T-helper 1 cell (primary cell): ENCODE results near the gene STAT1.

Experiments used
- DNase-seq, 5 donors: peaks; one replicate each; pipeline ENCODE4 v3.0.0-alpha.2; 2012 to 2020

The STAT1 gene

DNA sequence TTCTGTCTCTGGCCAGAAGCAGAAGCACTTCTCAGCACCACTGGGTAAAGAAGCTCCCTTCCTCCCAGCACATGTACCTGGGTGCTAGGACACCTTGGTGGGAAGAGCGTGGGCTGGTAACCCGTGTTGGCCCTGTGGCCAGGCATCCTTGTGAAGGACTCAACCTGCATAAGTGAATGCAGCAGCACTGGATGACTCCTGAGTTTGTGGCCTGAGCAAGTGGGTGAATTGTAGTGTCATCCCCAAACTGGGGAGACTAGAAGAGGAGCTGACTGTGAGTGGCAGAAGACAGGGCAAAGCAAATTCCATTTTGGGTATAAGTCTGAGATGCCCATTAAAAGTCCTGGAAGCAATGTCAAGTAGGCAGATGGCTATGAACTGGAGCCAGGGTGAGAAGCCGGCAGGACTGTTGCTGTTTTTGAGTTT, 63.4 kb downstream of the STAT1 start:
- no peak for DNase-seq

DNA sequence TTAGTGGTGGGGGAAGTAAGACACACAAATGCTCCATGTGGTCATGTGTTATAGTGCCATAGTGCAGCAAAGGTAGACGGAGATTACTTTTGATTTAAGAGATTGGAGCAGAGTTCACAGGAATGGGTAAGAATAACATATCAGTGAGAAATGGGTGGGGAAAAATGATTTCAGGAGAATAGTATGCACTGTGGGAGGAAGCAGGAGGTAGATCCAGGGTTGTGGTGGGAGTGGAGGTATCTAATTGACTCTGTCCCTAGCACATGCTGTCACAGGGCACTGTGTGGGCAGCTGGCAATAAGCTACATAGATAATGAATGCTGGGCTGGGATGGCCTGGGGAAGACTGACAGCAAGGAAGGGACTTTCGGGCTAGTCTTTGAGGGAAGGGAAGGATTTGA, 65.3 kb downstream of the STAT1 start:
- no peak for DNase-seq

DNA sequence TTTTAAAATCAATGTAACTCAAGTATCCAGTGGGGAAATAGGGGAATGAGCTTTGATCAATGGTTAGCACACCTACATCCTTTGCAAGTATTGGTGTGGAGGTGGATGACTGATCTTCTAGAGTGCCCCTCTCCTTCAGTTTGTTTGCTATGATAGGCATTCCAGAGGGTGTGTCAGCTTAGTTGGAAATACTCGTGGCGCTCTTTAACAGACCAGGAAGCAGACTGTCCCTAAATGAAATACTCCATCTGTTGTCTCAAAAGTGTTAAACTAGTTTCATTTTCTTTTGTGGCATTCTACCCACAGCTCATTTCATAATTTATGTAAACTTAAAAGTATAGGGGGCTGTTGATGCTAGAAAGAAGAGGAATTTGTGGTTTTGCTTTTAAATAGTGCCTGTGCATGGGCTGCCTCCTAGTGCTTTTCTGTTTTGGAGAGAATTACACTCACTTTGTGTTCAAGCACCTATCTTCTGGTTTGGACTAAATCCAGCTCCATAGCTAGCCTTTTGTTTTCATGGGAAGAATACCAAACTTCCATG, 66.2 kb downstream of the STAT1 start:
- peak in 1 of 5 donors; percentile 30 for DNase-seq

DNA sequence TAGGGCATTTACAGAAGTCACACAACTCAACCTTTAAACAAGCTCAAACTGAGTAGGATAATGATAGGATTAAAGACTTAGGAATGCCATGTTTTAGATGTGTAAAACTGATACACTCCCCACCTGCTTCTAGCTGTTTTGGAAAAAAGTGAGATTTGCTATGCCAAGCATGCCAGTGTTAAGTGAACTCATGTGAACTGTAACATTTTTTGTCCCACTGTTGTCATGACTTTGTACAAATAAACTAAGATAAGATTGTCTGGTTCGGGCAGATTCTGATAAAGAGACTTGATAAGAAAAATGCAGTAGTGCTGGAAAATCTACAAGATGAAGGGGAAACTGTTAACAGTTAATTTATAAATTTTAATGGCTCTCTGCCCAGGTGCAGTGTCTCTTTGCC, 66.8 kb downstream of the STAT1 start:
- DNase-seq: no peak

DNA sequence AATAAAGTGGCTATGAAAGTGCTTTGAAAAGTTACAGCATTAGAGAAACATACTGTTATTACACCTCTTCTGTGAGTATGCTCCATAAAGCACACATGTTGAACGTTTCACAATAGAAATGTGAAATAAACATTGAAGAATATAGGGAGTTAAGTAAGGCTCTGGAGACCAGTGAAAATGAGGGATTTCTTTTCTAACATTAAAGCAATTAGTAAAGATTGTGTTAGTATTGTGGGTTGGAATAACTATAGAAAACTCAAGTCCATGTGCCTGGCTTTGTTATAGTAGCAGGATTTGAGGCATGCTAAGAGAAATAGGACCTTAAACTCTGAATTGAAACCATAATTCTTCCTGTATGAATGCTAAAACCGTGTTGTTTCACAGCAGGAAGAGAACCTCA, 70.3 kb downstream of the STAT1 start:
- DNase-seq: no peak

DNA sequence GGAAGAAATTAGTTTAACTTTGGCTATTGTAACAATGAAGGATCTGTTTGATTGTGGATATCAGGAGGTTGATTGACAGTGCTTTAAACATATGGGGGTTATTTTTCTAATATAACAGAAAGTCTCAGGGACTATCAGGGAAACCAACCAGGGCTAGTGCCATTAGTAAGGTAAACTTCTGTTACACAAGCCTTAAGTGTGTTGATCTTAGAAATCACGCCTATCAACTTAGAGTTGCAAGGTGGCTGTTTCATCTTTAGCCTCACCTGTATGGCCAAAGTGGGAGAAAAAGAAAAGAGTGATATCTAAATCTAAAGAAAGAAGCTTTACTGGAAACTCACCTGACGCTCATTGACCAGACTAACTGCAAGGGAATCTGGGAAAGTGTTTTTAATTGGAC, 71.3 kb downstream of the STAT1 start:
- no peak for DNase-seq

DNA sequence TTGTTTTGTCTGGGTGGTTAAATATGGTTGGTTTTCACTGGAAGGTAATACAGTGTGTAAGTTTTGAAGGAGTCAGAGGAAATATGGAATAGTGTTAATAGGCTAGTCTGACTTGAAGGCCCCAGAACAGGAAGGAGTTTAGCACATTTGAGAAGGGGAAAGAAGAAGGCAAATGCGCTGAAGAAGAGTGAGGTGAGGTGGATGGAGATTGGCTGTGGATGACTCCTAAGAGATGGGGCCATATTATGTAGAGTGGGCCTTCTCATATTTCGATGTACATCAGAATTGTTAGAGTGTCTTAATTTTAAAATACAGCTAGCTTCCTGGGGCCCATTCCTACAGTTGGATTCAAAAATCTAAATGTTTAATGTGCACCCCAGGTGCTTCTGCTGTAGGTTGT, 72.4 kb downstream of the STAT1 start:
- DNase-seq: no peak

DNA sequence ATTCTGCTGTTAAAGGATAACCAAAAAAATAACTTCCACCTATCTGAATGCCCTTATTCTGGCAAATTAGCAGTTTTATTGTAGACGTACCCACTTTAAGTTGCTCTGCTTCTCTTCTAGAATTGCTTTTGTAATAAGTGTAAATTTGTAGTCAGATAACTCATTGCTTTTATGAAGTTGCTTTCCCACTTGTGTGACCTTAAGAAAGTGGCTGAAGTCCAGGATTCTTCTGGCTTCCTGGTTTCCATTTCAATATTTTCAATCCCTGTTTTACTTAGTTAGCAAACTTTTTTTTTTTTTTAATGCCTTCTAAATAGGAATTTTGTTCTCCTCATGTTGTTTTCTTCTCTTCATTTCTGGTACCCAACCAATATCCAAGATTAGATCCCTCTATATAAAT, 73.5 kb downstream of the STAT1 start:
- no peak for DNase-seq

DNA sequence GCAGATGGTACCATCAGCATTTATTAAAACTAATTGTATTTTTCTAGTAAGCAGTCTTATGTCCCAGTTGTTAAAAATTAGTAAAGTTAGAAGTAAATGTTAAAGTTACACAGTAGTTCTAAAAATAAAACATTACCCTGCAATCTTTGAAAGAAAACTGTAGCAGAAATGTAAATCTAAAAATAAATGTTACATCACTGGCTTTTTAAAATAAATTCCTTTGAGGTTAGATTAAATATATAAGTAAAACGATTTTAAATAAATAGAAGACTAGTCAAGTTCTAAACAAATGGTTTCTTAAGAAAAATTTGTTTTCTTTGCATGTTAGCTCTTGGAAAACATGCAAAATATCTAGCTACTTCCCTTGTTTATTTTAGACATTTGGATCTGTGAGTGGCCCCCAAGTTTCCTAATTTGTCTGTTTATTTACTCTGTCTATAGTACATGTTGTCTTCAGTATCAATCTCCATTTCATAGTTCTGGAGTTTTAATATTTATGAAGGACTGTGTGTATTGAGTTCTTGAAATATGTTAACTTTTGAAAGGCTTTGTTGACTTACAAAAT, 75.1 kb downstream of the STAT1 start:
- DNase-seq: no peak

DNA sequence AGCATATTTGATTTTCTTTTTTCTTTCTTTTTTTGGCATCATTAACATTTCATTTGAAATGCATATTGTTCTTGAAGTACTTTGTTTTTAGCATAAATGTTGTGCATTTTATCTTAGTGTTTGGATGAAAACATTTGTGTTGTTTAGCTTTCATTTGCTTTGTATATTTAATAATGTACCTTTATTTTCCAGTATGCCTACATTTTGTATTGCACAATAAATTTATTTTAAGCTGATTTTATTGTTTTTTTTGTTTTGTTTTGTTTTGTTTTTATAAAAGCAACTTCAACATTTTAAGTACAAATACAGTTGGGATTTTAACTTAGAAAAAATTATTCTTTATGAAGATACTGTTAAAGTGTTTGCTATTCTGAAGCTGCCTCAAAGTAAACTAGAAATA, 78.9 kb downstream of the STAT1 start:
- DNase-seq: no peak

DNA sequence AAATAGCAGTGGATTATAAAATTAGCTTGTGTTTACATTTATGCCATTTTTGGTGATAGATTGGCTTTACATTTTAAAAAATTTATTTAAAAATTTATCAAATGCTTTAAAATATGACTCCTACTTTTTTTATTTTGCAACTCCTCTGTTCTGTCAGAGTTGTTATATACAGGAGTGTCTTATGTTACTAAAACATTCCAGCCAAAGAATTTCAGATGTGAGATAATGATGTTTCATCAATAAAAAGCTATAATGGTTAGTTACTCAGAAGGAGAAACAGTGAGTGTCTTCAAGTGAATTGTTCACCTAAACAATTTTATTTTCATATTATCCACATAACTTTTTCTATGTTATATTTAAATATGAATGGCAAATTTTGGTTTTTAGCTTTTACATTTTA, 80.6 kb downstream of the STAT1 start:
- no peak for DNase-seq

DNA sequence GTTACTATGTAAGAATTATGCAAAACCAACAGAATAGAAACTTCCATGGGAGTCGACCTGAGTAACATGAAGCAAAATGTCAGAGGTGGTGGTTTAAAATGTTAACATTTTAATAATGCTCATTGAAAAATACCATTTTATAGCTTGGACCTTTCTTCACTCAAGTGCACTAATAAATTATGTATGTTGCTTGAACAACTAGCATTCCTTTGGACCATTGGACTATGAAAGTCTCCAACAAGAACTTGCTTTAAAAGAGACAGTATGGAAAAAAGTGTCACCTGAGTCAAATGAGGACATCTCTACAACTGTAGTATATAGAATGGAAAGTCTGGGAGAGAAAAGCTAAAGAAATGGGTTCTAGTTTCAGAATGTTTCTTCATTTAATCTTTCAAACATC, 81.5 kb downstream of the STAT1 start:
- no peak for DNase-seq

DNA sequence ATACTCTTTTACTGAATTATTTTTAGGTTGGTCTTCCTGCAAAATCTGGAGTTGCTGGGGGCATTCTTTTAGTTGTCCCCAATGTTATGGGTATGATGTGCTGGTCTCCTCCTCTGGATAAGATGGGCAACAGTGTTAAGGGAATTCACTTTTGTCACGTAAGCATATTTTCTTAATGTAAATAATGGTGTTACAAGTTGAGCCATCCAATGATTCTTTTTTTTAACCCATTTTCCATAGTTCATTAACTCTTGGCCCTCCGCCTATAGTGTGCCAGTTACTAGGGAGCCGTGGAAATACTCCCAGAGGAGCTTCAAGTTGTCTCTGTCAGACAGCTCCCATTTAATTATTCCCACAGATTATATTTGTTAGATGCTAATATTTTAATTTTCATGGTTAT, 83.6 kb downstream of the STAT1 start:
- DNase-seq: no peak

DNA sequence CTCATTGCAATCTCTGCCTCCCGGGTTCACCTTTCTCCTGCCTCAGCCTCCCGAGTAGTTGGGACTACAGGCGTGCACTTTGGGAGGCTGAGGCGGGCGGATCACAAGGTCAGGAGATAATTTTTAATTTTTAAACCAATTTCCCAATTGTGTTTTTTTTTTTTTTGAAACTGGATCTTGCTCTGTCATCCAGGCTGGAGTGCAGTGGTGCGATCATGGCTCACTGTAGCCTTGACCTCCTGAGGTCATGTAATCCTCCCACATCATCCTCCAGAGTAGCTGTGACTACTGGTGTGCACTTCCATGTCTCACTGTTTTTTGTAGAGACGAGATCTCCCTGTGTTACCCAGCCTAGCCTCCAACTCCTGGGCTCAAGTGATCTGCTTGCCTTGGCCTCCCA, 84.1 kb downstream of the STAT1 start:
- DNase-seq: no peak

DNA sequence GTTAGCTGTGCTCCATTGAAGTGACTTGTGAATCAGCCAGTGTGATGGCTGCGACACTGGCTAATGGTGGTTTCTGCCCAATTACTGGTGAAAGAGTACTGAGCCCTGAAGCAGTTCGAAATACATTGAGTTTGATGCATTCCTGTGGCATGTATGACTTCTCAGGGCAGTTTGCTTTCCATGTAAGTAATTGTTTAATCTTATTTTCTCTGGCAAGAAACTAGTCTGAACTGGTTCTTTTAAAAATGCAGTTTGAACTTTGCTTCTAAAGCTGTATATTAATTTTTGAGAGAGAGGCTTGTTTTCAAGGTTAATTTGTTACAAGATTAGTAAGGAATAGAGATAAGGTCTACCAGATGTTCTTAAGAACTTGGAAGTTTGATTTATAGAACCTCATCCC, 86.7 kb downstream of the STAT1 start:
- no peak for DNase-seq

DNA sequence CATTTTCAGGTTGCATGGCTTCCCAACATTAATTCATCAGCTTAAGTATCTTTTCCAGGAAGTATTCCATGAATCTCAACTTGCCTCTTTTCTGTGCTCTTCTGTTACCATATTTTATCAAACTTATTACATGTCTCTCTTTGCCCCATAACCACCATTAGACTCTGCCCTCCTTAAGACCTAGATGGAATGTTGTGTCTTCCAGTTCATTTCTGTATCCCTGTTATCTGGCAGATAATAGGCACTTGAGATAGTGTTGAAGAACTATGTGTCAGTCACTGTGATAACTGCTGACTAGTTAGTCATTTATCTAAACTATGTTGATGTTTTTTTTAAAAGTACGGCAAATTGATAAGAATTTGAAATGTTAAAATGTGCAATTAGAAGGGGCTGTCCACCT, 91.6 kb downstream of the STAT1 start:
- no peak for DNase-seq

DNA sequence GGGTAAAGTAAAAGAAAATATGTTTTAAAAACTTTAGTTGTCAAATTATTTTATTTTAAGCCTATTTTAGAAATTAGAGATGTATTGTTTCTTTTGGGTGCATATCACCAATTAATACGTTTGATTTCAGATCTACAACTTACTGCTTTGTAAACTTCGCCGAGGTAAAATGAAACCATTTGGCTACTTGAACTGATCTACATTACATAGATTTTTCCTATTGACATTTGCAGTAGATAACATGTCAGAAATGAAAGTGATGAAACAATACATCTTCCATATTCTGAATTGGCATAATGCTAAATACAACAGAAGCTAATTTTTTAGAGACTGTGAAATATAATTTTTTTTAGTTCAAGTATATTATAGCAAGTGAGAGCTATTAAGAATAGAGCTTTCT, 93.9 kb downstream of the STAT1 start:
- no peak for DNase-seq
